ENCODE results near the gene P4HTM. TPM values are rescaled to one million over a fixed set of nuclear protein-coding genes. Genes with fewer than 3 reads are reported as not detected.
A peak's percentile ranks its signal among the peaks of the same experiment; 100 is the strongest.

Gene P4HTM
- total RNA-seq, 1 donor from 2014 or later = 26.3 TPM

GRCh38 chr3:48962340-48962739, 27.7 kb upstream of the P4HTM start:
- H3K27ac Mint-ChIP-seq (ENCODE audit: unreplicated experiment) = no peak overlapping the region
- TF ChIP-seq CTCF (IDR thresholded peaks at IDR 0.05) = no peak
- DNase-seq (ENCODE audit: low spot score) = no peak
- H3K36me3 Mint-ChIP-seq (ENCODE audit: low read depth) = peaks cover 4% of the 10 kb centered on the region
- H3K4me1 Mint-ChIP-seq (ENCODE audit: low read depth) = peaks cover 16% of the 10 kb centered on the region
- H3K27me3 Mint-ChIP-seq (ENCODE audit: low read depth) = no peaks in the 10 kb centered on the region
- H3K9me3 Mint-ChIP-seq (ENCODE audit: low read depth) = no peaks in the 10 kb centered on the region
- H3K4me3 Mint-ChIP-seq (ENCODE audit: unreplicated experiment) = no peak overlapping the region

- Mint-ChIP-seq H3K36me3 (ENCODE audit: low read depth) (peaks cover 3% of the 10 kb centered on the region), H3K4me1 (ENCODE audit: low read depth) (peaks cover 16% of the 10 kb centered on the region), H3K27me3 (ENCODE audit: low read depth) (no peaks in the 10 kb centered on the region), H3K4me3 (ENCODE audit: unreplicated experiment) (no peak overlapping the region), H3K9me3 (ENCODE audit: low read depth) (no peaks in the 10 kb centered on the region), H3K27ac (ENCODE audit: unreplicated experiment) (no peak overlapping the region)
- no peak for DNase-seq (ENCODE audit: low spot score)
- TF ChIP-seq CTCF (IDR thresholded peaks at IDR 0.05) = no peak
Measured at GRCh38 chr3:48962939-48963338, 27.1 kb upstream of the P4HTM start.

GRCh38 chr3:48963591-48963990, 26.4 kb upstream of the P4HTM start:
- Mint-ChIP-seq H3K27ac (ENCODE audit: unreplicated experiment) (no peak overlapping the region), H3K27me3 (ENCODE audit: low read depth) (no peaks in the 10 kb centered on the region), H3K36me3 (ENCODE audit: low read depth) (peaks cover 5% of the 10 kb centered on the region), H3K4me3 (ENCODE audit: unreplicated experiment) (no peak overlapping the region), H3K4me1 (ENCODE audit: low read depth) (peaks cover 16% of the 10 kb centered on the region), H3K9me3 (ENCODE audit: low read depth) (no peaks in the 10 kb centered on the region)
- no peak for TF ChIP-seq CTCF (IDR thresholded peaks at IDR 0.05)
- no peak for DNase-seq (ENCODE audit: low spot score)

GRCh38 chr3:48966367-48966766, 23.7 kb upstream of the P4HTM start:
- Mint-ChIP-seq H3K27ac (ENCODE audit: unreplicated experiment) (no peak overlapping the region), H3K27me3 (ENCODE audit: low read depth) (no peaks in the 10 kb centered on the region), H3K9me3 (ENCODE audit: low read depth) (no peaks in the 10 kb centered on the region), H3K36me3 (ENCODE audit: low read depth) (peaks cover 20% of the 10 kb centered on the region), H3K4me1 (ENCODE audit: low read depth) (peaks cover 13% of the 10 kb centered on the region), H3K4me3 (ENCODE audit: unreplicated experiment) (no peak overlapping the region)
- no peak for DNase-seq (ENCODE audit: low spot score)
- no peak for TF ChIP-seq CTCF (IDR thresholded peaks at IDR 0.05)

- DNase-seq (ENCODE audit: low spot score) = no peak
- Mint-ChIP-seq H3K4me3 (ENCODE audit: unreplicated experiment) (no peak overlapping the region), H3K27me3 (ENCODE audit: low read depth) (no peaks in the 10 kb centered on the region), H3K27ac (ENCODE audit: unreplicated experiment) (peak overlapping the region; percentile 59), H3K4me1 (ENCODE audit: low read depth) (peaks cover 13% of the 10 kb centered on the region), H3K9me3 (ENCODE audit: low read depth) (no peaks in the 10 kb centered on the region), H3K36me3 (ENCODE audit: low read depth) (peaks cover 23% of the 10 kb centered on the region)
- TF ChIP-seq CTCF (IDR thresholded peaks at IDR 0.05) = no peak
Measured at GRCh38 chr3:48966876-48967361, 23.1 kb upstream of the P4HTM start.
